Measurements from ENCODE around the gene PRDM9. TPM values are rescaled to one million over a fixed set of nuclear protein-coding genes. Genes with fewer than 3 reads are reported as not detected.
"Not testable (repeated sequence)": the region's sequence is repeated elsewhere in the genome, so short reads cannot be mapped to it uniquely, and the experiment has no call there.

PRDM9 gene
- total RNA-seq (2014; rRNA removed; shearing (Covaris generic)): not detected in 2 replicates

- DNase-seq (ENCODE audit: low spot score): peak; percentile 16
- in situ Hi-C loops (cut with HindIII; ENCODE audit: low sequenced_read_pairs): no loop called here
Observed at GRCh38 chr5:23507278-23507685, at the start of gene PRDM9. Gene PRDM9, plus strand, starts transcription at chr5:23507609. Its CDS starts 1,425 bp downstream, at chr5:23509034.

- in situ Hi-C loops (cut with HindIII; ENCODE audit: low sequenced_read_pairs): no loop called here
Observed at GRCh38 chr5:23457780-23458179, 49.6 kb upstream of the PRDM9 start.

GRCh38 chr5:23459214-23459613 is 48.2 kb upstream of the PRDM9 start:
- in situ Hi-C loops (cut with HindIII; ENCODE audit: low sequenced_read_pairs): no loop called here
- no peak for DNase-seq (ENCODE audit: low spot score)

More at GRCh38 chr5:23457780-23458179, 49.6 kb upstream of the PRDM9 start:
- no peak for DNase-seq (ENCODE audit: low spot score)

GRCh38 chr5:23461576-23461975 is 45.8 kb upstream of the PRDM9 start:
- DNase-seq (ENCODE audit: low spot score): no peak
- in situ Hi-C loops (cut with HindIII; ENCODE audit: low sequenced_read_pairs): no loop called here

- in situ Hi-C loops (cut with HindIII; ENCODE audit: low sequenced_read_pairs): no loop called here
- no peak for DNase-seq (ENCODE audit: low spot score)
Observed at GRCh38 chr5:23466401-23466912, 41.0 kb upstream of the PRDM9 start.

GRCh38 chr5:23468658-23469057 is 38.8 kb upstream of the PRDM9 start:
- in situ Hi-C loops (cut with HindIII; ENCODE audit: low sequenced_read_pairs): no loop called here
- DNase-seq (ENCODE audit: low spot score): no peak

GRCh38 chr5:23473915-23474314 is 33.5 kb upstream of the PRDM9 start:
- in situ Hi-C loops (cut with HindIII; ENCODE audit: low sequenced_read_pairs): no loop called here
- DNase-seq (ENCODE audit: low spot score): no peak

GRCh38 chr5:23474315-23474714 is 33.1 kb upstream of the PRDM9 start:
- in situ Hi-C loops (cut with HindIII; ENCODE audit: low sequenced_read_pairs): no loop called here
- no peak for DNase-seq (ENCODE audit: low spot score)

- in situ Hi-C loops (cut with HindIII; ENCODE audit: low sequenced_read_pairs): no loop called here
- no peak for DNase-seq (ENCODE audit: low spot score)
Observed at GRCh38 chr5:23476580-23476979, 30.8 kb upstream of the PRDM9 start.

GRCh38 chr5:23482642-23483041 is 24.8 kb upstream of the PRDM9 start:
- in situ Hi-C loops (cut with HindIII; ENCODE audit: low sequenced_read_pairs): no loop called here
- no peak for DNase-seq (ENCODE audit: low spot score)

- DNase-seq (ENCODE audit: low spot score): no peak
- in situ Hi-C loops (cut with HindIII; ENCODE audit: low sequenced_read_pairs): no loop called here
Observed at GRCh38 chr5:23483090-23483489, 24.3 kb upstream of the PRDM9 start.

- in situ Hi-C loops (cut with HindIII; ENCODE audit: low sequenced_read_pairs): no loop called here
- DNase-seq (ENCODE audit: low spot score): no peak
Observed at GRCh38 chr5:23484096-23484495, 23.3 kb upstream of the PRDM9 start.

- DNase-seq (ENCODE audit: low spot score); in situ Hi-C loops (cut with HindIII; ENCODE audit: low sequenced_read_pairs): not testable (repeated sequence)
Observed at GRCh38 chr5:23486227-23486626, 21.2 kb upstream of the PRDM9 start.

GRCh38 chr5:23490993-23491392 is 16.4 kb upstream of the PRDM9 start:
- DNase-seq (ENCODE audit: low spot score): no peak
- in situ Hi-C loops (cut with HindIII; ENCODE audit: low sequenced_read_pairs): no loop called here

GRCh38 chr5:23494558-23494957 is 12.9 kb upstream of the PRDM9 start:
- in situ Hi-C loops (cut with HindIII; ENCODE audit: low sequenced_read_pairs): no loop called here
- no peak for DNase-seq (ENCODE audit: low spot score)

GRCh38 chr5:23496576-23496975 is 10.8 kb upstream of the PRDM9 start:
- DNase-seq (ENCODE audit: low spot score): no peak
- in situ Hi-C loops (cut with HindIII; ENCODE audit: low sequenced_read_pairs): no loop called here

GRCh38 chr5:23506329-23507236 is 826 bp upstream of the PRDM9 start:
- DNase-seq (ENCODE audit: low spot score): no peak
- in situ Hi-C loops (cut with HindIII; ENCODE audit: low sequenced_read_pairs): no loop called here

GRCh38 chr5:23510434-23510833 is 3.0 kb downstream of the PRDM9 start:
- in situ Hi-C loops (cut with HindIII; ENCODE audit: low sequenced_read_pairs); DNase-seq (ENCODE audit: low spot score): not testable (repeated sequence)

GRCh38 chr5:23522553-23522952 is 15.1 kb downstream of the PRDM9 start:
- DNase-seq (ENCODE audit: low spot score): no peak

GRCh38 chr5:23523031-23523430 is 15.6 kb downstream of the PRDM9 start:
- DNase-seq (ENCODE audit: low spot score): no peak
- in situ Hi-C loops (cut with HindIII; ENCODE audit: low sequenced_read_pairs): no loop called here

More at GRCh38 chr5:23522553-23522952, 15.1 kb downstream of the PRDM9 start:
- in situ Hi-C loops (cut with HindIII; ENCODE audit: low sequenced_read_pairs): no loop called here

- in situ Hi-C loops (cut with HindIII; ENCODE audit: low sequenced_read_pairs): no loop called here
- DNase-seq (ENCODE audit: low spot score): no peak
Observed at GRCh38 chr5:23523998-23524397, 16.6 kb downstream of the PRDM9 start.
